C4-2B (cell line): ENCODE data around the gene MMP20.

Experiments
- H3K27ac ChIP-seq: fragments of 450-650 bp; 2 replicates; pipeline ENCODE4 v1.5.1; 2017
- ZFX ChIP-seq: fragments of 450-650 bp; IDR thresholded peaks from 2 replicates; pipeline ENCODE4 v1.6.1; 2017
- TF ChIP-seq, protein P1 (sequence below): fragments of 450-650 bp; conservative IDR thresholded peaks from 2 replicates; pipeline ENCODE4 v1.5.1; 2017; ENCODE audit warnings: mild to moderate bottlenecking

The MMP20 gene

DNA sequence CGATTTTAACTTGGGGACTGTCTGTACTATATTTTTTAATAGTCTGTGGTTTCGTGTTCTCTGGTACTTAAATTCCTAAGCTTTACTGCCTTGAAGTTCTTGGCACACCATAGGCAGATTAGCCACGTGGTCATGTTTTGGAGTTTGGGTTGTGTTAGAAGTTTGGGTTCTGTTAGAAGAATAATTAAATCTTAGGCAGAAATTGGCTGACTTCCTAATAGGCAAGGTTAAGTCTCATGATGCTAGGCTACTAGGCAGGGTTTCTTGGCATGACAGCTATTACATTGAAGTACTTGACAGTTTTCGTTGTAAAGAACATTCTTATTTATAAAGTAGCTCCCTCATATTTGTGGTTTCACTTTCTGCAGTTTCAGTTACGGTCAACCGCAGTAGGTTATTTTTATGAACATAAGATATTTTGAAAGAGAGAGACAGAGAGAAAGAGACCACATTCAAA lies 64.5 kb downstream of the MMP20 start:
- H3K27ac ChIP-seq = no peak overlapping the region
- TF ChIP-seq, protein P1, sequence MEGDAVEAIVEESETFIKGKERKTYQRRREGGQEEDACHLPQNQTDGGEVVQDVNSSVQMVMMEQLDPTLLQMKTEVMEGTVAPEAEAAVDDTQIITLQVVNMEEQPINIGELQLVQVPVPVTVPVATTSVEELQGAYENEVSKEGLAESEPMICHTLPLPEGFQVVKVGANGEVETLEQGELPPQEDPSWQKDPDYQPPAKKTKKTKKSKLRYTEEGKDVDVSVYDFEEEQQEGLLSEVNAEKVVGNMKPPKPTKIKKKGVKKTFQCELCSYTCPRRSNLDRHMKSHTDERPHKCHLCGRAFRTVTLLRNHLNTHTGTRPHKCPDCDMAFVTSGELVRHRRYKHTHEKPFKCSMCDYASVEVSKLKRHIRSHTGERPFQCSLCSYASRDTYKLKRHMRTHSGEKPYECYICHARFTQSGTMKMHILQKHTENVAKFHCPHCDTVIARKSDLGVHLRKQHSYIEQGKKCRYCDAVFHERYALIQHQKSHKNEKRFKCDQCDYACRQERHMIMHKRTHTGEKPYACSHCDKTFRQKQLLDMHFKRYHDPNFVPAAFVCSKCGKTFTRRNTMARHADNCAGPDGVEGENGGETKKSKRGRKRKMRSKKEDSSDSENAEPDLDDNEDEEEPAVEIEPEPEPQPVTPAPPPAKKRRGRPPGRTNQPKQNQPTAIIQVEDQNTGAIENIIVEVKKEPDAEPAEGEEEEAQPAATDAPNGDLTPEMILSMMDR = no peak
- TF ChIP-seq ZFX = no peak

- TF ChIP-seq, protein P1 = no peak
- no peak for TF ChIP-seq ZFX
- H3K27ac ChIP-seq = no peak overlapping the region
Observed at GRCh38 chr11:102559839-102560238, 65.3 kb downstream of the MMP20 start.

DNA sequence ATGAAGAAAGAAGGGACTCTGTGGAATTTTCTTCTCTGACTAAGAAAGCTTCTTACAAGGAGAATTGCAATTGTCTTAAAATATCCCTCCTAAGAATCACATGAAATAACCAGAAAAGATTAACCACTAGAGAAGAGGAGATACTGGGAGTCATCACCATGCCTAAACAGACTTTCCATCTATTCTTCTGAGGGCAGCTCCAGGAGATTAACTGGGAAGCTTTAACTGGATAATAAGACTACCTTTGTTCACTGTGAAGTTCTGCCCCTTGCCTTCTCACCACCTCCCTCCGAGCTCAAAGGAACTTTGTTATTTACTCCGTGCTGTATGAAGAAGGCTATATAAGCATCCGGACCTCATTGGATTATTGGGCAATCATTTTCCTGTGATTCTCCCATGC lies 70.0 kb downstream of the MMP20 start:
- TF ChIP-seq, protein P1 = no peak
- no peak for TF ChIP-seq ZFX
- no peak overlapping the region for H3K27ac ChIP-seq

DNA sequence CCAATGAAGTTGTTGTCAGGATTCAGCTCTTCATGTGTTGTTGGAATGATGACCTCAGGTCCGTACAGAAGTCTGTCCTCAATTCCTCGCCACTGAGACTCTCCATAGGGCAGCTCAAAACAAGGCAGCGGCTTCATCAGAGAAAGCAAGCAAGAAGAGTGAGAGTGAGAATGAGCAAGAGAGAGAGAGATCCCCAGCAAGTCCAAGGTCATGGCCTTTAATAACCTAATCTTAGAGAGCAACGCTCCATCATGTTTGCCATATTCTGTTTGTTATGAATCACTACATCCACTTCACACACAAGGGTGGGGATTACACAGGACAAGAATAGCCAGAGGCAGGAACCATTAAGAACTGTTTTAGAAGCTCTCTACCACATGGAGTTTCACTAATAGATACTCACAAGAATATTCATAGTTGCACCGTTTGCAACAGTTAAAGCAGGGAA lies 71.3 kb downstream of the MMP20 start:
- TF ChIP-seq, protein P1 = no peak
- no peak for TF ChIP-seq ZFX
- H3K27ac ChIP-seq = no peak overlapping the region

GRCh38 chr11:102552447-102553194 lies 72.5 kb downstream of the MMP20 start:
- H3K27ac ChIP-seq = no peak overlapping the region
- TF ChIP-seq, protein P1 = no peak
- TF ChIP-seq ZFX = no peak

DNA sequence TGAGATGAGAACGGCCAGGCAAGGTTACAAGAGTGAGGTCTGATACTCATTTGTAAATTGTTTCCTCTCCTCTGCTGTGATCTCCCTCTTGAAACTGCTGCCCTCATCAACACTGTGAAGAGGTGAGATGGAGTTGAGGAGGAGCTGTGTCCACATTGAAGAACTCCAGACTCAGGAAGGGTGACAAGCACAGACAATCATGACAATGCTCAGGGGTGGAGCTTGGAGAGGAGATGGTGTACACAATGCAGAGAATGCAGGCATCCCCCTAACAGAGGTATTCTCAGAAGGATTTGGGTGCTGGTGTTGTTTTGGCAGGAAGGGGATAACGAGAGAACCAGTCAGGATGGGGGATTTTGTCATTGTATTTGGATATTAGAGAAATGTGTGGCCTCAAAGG lies 73.1 kb downstream of the MMP20 start:
- no peak for TF ChIP-seq ZFX
- TF ChIP-seq, protein P1 = no peak
- H3K27ac ChIP-seq = no peak overlapping the region

DNA sequence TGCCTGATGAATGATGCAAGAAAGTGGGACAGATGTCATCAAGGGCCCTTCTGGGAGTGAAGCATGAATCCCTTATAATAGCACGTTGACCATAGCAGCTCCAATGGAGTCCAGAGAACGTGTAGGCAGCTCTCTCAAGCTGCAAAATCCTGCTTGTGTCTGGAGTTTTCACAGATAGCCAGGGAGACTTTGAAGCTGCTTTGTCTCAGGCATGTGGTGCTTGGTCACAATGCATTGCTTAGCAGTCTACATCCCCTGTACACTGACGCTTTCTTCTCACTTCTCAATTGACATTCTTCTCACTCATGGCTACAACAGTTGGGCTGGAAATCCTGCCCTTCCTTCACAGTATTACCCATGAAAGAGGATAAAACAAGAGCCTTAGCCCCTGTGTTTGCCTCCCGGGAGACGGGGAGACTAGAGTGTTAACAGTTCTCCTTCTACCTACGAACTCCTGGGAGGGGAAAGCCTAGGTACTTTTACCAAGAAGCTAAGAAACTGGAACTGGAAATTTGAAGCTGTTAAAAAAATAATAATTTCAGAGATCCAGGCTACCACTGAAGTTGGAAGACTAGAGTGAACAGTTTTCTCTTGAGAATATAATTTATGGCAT lies 73.9 kb downstream of the MMP20 start:
- H3K27ac ChIP-seq = no peak overlapping the region
- TF ChIP-seq ZFX = no peak
- TF ChIP-seq, protein P1 = no peak
